HepG2 (cell line): Measurements from ENCODE around the gene PC. TPM values are rescaled to one million over a fixed set of nuclear protein-coding genes. Genes with fewer than 3 reads are reported as not detected.

Experiments
- ARID2 ChIP-seq: sonication (generic); formaldehyde crosslinking; IDR thresholded peaks from 2 replicates; pipeline ENCODE4 v1.8.1; 2022; ENCODE audit warnings: mild to moderate bottlenecking, missing genetic modification reagents, borderline replicate concordance
- ARNT ChIP-seq: fragments of 450-650 bp; IDR thresholded peaks from 2 replicates; pipeline ENCODE4 v1.6.1; 2017
- CENPT ChIP-seq: sonication (generic); formaldehyde crosslinking; IDR thresholded peaks from 2 replicates; pipeline ENCODE4 v1.8.0; 2022; ENCODE audit warnings: low read depth, mild to moderate bottlenecking, moderate library complexity, missing genetic modification reagents
- FOSL2 ChIP-seq: sonication (generic); formaldehyde crosslinking; IDR thresholded peaks from 2 replicates; pipeline ENCODE4 v1.4.0; 2020; ENCODE audit warnings: missing genetic modification reagents
- GLI4 ChIP-seq: sonication (generic); formaldehyde crosslinking; IDR thresholded peaks from 2 replicates; pipeline ENCODE4 v1.5.1; 2020; ENCODE audit warnings: missing genetic modification reagents, mild to moderate bottlenecking, moderate library complexity, borderline replicate concordance
- KDM6A ChIP-seq: IDR thresholded peaks from 2 replicates; pipeline ENCODE4 v1.6.1; 2016; ENCODE audit warnings: low read depth
- MIER3 ChIP-seq: IDR thresholded peaks from 2 replicates; pipeline ENCODE4 v1.6.1; 2016; ENCODE audit warnings: missing compliant biosample characterization, borderline replicate concordance
- MXD3 ChIP-seq: IDR thresholded peaks from 2 replicates; pipeline ENCODE4 v1.6.1; 2016; ENCODE audit warnings: mild to moderate bottlenecking, missing biosample characterization, missing genetic modification reagents
- PHF21A ChIP-seq: sonication (generic); formaldehyde crosslinking; IDR thresholded peaks from 2 replicates; pipeline ENCODE4 v1.5.0; 2020; ENCODE audit warnings: mild to moderate bottlenecking, missing genetic modification reagents
- SATB2 ChIP-seq: sonication (generic); formaldehyde crosslinking; IDR thresholded peaks from 2 replicates; pipeline ENCODE4 v1.5.0; 2020; ENCODE audit warnings: missing genetic modification reagents
- SIN3A ChIP-seq: IDR thresholded peaks from 2 replicates; pipeline ENCODE4 v1.6.1; 2011; ENCODE audit warnings: low read depth, mild to moderate bottlenecking, control low read depth, low read length, borderline replicate concordance
- SRY ChIP-seq: sonication (generic); formaldehyde crosslinking; IDR thresholded peaks from 2 replicates; pipeline ENCODE4 v1.8.0; 2022; ENCODE audit warnings: mild to moderate bottlenecking, missing genetic modification reagents
- TBX2 ChIP-seq: sonication (generic); formaldehyde crosslinking; IDR thresholded peaks from 2 replicates; pipeline ENCODE4 v1.5.0; 2020; ENCODE audit warnings: missing genetic modification reagents, mild to moderate bottlenecking, borderline replicate concordance
- ZBTB38 ChIP-seq: sonication (generic); formaldehyde crosslinking; IDR thresholded peaks from 2 replicates; pipeline ENCODE4 v1.5.1; 2020; ENCODE audit warnings: mild to moderate bottlenecking, missing genetic modification reagents
- ZFP90 ChIP-seq: sonication (generic); formaldehyde crosslinking; IDR thresholded peaks from 2 replicates; pipeline ENCODE4 v1.8.0; 2022; ENCODE audit warnings: missing genetic modification reagents, mild to moderate bottlenecking, inconsistent platforms, borderline replicate concordance
- ZNF136 ChIP-seq: sonication (generic); formaldehyde crosslinking; IDR thresholded peaks from 2 replicates; pipeline ENCODE4 v1.8.1; 2022; ENCODE audit warnings: low read depth, mild to moderate bottlenecking, moderate library complexity, missing genetic modification reagents
- ZNF333 ChIP-seq: sonication (generic); formaldehyde crosslinking; IDR thresholded peaks from 2 replicates; pipeline ENCODE4 v1.4.0; 2020; ENCODE audit warnings: mild to moderate bottlenecking, missing genetic modification reagents, borderline replicate concordance
- ZNF44 ChIP-seq: sonication (generic); formaldehyde crosslinking; IDR thresholded peaks from 2 replicates; pipeline ENCODE4 v1.5.1; 2020; ENCODE audit warnings: mild to moderate bottlenecking, missing genetic modification reagents
- ZNF441 ChIP-seq: sonication (generic); formaldehyde crosslinking; IDR thresholded peaks from 2 replicates; pipeline ENCODE4 v1.7.0; 2021; ENCODE audit warnings: missing genetic modification reagents, borderline replicate concordance
- polyA plus RNA-seq, 8 experiments: library from polyadenylated mRNA; depleted of rRNA in 3 of 8; stranded (reverse) in 7 of 8; unstranded in 1 of 8; fragments of >200 nt; fragmentation: Illumina TruSeq in 4 of 8; extraction: Trizol in 4 of 8; gene quantifications; 2 replicates each; pipeline versions ENCODE4 v1.2.1 to v1.2.3, GENCODE V29; 2011 to 2016; ENCODE audit warnings: low read depth in 4 of 8, missing spikeins in 1 of 8, mixed read lengths in 1 of 8; ENCODE audit not compliant: insufficient read depth in 1 of 8
- total RNA-seq, 5 experiments: library from RNA; depleted of rRNA; stranded (reverse); fragments of >200 nt; fragmentation: Illumina TruSeq; extraction: Trizol; gene quantifications; 2 replicates each; pipeline ENCODE4 v1.2.3, GENCODE V29; 2016; ENCODE audit warnings: low read depth in 1 of 5
- TF ChIP-seq, protein P1 (sequence below): sonication (generic); formaldehyde crosslinking; IDR thresholded peaks from 2 replicates; pipeline ENCODE4 v1.4.0; 2020; ENCODE audit warnings: mild to moderate bottlenecking, missing genetic modification reagents
- TF ChIP-seq, protein P2 (sequence below): sonication (generic); formaldehyde crosslinking; IDR thresholded peaks from 2 replicates; pipeline ENCODE4 v1.4.0; 2020; ENCODE audit warnings: missing genetic modification reagents
- TF ChIP-seq, protein P3 (sequence below): IDR thresholded peaks from 2 replicates; pipeline ENCODE4 v1.6.1; 2016; ENCODE audit warnings: missing compliant biosample characterization, missing genetic modification reagents, borderline replicate concordance

PC gene
- total and polyA plus RNA-seq, 2 of the 13 experiments (the other 11 are each of a cell fraction or from before 2014, with no cell fraction given): 29.0 to 39.0 TPM

DNA sequence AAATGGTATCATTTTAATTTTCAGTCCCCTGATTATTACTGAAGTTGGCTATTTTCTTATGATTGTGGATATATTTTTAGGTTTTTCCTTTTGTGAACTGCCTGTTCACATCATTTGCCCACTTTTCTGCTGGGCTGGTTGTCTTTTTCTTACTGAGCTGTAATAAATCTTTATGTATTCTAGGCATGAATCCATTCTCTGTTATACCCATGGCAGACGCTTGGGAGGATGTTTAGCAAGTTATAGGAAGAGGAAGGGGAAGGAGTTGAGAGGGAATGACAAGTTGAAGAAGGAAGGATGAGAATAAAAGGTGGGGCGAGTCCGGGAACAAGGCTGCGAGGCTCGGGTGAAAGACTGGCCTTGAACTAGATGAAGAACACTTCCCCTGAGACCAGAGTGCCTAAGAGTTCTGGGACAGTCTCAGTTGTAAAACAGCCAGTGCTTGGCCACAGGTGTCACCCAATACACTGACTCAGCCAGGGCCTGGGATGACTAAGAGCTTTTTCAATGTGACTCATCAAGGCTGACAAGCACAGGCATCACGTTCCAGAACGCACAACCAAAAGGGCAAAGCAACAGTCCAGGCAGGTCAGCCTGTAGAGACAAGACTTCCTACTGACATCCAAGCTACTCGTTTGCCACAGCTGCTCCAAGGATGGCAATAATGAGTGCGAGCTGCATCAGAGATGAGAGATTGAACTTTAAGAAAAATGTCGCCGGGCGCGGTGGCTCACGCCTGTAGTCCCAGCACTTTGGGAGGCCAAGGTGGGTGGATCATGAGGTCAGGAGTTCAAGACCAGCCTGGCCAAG, 66.1 kb downstream of the PC start (continued):
- no peak for TF ChIP-seq GLI4 (CRISPR knock-in tag)
- no peak for TF ChIP-seq PHF21A (CRISPR knock-in tag)
- 0 out of 2 replicates have a peak, but pooled peaks have one; percentile 5 for TF ChIP-seq MXD3 (CRISPR knock-in tag)
- no peak for TF ChIP-seq ARNT
- TF ChIP-seq SATB2 (CRISPR knock-in tag): no peak
- TF ChIP-seq SIN3A: 0 out of 2 replicates have a peak, but pooled peaks have one; percentile 43
- no peak for TF ChIP-seq ARID2
- TF ChIP-seq ZNF136: no peak
- TF ChIP-seq ZFP90 (CRISPR knock-in tag): no peak
- no peak for TF ChIP-seq SRY (CRISPR knock-in tag)
- TF ChIP-seq ZNF441: no peak; the same call in 1 of the 2 replicates
- TF ChIP-seq MIER3 (CRISPR knock-in tag): peak; percentile 72; the same call in 1 of the 2 replicates
- peak; percentile 43; the same call in 1 of the 2 replicates for TF ChIP-seq TBX2 (CRISPR knock-in tag)
- TF ChIP-seq CENPT (CRISPR knock-in tag): no peak
- peak; percentile 76 for TF ChIP-seq ZBTB38 (CRISPR knock-in tag)
- TF ChIP-seq FOSL2 (CRISPR knock-in tag): peak; percentile 99
- no peak for TF ChIP-seq KDM6A (CRISPR knock-in tag)
- TF ChIP-seq, protein P1, sequence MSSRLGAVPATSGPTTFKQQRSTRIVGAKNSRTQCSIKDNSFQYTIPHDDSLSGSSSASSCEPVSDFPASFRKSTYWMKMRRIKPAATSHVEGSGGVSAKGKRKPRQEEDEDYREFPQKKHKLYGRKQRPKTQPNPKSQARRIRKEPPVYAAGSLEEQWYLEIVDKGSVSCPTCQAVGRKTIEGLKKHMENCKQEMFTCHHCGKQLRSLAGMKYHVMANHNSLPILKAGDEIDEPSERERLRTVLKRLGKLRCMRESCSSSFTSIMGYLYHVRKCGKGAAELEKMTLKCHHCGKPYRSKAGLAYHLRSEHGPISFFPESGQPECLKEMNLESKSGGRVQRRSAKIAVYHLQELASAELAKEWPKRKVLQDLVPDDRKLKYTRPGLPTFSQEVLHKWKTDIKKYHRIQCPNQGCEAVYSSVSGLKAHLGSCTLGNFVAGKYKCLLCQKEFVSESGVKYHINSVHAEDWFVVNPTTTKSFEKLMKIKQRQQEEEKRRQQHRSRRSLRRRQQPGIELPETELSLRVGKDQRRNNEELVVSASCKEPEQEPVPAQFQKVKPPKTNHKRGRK (CRISPR knock-in tag): no peak
- no peak for TF ChIP-seq ZNF44 (CRISPR knock-in tag)
- TF ChIP-seq, protein P2, sequence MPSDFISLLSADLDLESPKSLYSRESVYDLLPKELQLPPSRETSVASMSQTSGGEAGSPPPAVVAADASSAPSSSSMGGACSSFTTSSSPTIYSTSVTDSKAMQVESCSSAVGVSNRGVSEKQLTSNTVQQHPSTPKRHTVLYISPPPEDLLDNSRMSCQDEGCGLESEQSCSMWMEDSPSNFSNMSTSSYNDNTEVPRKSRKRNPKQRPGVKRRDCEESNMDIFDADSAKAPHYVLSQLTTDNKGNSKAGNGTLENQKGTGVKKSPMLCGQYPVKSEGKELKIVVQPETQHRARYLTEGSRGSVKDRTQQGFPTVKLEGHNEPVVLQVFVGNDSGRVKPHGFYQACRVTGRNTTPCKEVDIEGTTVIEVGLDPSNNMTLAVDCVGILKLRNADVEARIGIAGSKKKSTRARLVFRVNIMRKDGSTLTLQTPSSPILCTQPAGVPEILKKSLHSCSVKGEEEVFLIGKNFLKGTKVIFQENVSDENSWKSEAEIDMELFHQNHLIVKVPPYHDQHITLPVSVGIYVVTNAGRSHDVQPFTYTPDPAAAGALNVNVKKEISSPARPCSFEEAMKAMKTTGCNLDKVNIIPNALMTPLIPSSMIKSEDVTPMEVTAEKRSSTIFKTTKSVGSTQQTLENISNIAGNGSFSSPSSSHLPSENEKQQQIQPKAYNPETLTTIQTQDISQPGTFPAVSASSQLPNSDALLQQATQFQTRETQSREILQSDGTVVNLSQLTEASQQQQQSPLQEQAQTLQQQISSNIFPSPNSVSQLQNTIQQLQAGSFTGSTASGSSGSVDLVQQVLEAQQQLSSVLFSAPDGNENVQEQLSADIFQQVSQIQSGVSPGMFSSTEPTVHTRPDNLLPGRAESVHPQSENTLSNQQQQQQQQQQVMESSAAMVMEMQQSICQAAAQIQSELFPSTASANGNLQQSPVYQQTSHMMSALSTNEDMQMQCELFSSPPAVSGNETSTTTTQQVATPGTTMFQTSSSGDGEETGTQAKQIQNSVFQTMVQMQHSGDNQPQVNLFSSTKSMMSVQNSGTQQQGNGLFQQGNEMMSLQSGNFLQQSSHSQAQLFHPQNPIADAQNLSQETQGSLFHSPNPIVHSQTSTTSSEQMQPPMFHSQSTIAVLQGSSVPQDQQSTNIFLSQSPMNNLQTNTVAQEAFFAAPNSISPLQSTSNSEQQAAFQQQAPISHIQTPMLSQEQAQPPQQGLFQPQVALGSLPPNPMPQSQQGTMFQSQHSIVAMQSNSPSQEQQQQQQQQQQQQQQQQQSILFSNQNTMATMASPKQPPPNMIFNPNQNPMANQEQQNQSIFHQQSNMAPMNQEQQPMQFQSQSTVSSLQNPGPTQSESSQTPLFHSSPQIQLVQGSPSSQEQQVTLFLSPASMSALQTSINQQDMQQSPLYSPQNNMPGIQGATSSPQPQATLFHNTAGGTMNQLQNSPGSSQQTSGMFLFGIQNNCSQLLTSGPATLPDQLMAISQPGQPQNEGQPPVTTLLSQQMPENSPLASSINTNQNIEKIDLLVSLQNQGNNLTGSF (CRISPR knock-in tag): no peak
- TF ChIP-seq, protein P3, sequence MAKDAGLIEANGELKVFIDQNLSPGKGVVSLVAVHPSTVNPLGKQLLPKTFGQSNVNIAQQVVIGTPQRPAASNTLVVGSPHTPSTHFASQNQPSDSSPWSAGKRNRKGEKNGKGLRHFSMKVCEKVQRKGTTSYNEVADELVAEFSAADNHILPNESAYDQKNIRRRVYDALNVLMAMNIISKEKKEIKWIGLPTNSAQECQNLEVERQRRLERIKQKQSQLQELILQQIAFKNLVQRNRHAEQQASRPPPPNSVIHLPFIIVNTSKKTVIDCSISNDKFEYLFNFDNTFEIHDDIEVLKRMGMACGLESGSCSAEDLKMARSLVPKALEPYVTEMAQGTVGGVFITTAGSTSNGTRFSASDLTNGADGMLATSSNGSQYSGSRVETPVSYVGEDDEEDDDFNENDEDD (CRISPR knock-in tag): no peak
- no peak for TF ChIP-seq ZNF333 (CRISPR knock-in tag)
